22Rv1 (cell line): Measurements from ENCODE around the gene MROH2A.
A peak's percentile ranks its signal among the peaks of the same experiment; 100 is the strongest.
"Not testable (repeated sequence)": the region's sequence is repeated elsewhere in the genome, so short reads cannot be mapped to it uniquely, and the experiment has no call there.

ENCODE experiments used
- H3K27ac ChIP-seq: fragments of 450-650 bp; 2 replicates; pipeline ENCODE4 v1.5.1; 2017
- ZFX ChIP-seq: fragments of 450-650 bp; IDR thresholded peaks from 2 replicates; pipeline ENCODE4 v1.6.1; 2017; ENCODE audit warnings: antibody characterized with exemption, borderline replicate concordance
- TF ChIP-seq, protein P1 (sequence below): fragments of 450-650 bp; IDR thresholded peaks from 2 replicates; pipeline ENCODE4 v1.5.1; 2017; ENCODE audit warnings: mild to moderate bottlenecking

The MROH2A gene

DNA sequence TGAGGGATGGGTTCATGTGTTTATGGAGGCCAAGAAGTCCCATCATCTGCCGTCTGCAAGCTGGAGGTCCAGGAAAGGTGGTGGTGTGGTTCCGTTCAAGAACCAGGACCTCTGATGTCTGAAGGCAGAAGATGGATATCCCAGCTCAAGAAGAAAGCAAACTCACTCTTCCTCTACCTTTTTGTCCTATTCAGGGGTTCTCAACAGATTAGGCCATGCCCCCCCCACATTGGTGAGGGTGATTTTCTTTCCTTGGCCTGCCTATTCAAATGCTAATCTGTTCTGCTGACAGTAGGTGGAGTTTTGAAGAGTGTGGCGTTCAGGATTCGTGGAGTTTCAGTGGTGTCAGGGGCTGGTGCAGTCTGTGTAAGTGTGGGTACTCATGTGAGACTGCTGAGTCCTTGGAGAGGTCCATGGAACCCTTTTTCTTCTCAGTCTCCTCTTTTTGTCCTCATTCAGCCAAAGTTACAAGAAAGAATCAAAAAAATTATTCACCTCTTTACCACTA, 84.2 kb downstream of the MROH2A start:
- TF ChIP-seq ZFX = no peak
- TF ChIP-seq, protein P1, sequence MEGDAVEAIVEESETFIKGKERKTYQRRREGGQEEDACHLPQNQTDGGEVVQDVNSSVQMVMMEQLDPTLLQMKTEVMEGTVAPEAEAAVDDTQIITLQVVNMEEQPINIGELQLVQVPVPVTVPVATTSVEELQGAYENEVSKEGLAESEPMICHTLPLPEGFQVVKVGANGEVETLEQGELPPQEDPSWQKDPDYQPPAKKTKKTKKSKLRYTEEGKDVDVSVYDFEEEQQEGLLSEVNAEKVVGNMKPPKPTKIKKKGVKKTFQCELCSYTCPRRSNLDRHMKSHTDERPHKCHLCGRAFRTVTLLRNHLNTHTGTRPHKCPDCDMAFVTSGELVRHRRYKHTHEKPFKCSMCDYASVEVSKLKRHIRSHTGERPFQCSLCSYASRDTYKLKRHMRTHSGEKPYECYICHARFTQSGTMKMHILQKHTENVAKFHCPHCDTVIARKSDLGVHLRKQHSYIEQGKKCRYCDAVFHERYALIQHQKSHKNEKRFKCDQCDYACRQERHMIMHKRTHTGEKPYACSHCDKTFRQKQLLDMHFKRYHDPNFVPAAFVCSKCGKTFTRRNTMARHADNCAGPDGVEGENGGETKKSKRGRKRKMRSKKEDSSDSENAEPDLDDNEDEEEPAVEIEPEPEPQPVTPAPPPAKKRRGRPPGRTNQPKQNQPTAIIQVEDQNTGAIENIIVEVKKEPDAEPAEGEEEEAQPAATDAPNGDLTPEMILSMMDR = no peak

DNA sequence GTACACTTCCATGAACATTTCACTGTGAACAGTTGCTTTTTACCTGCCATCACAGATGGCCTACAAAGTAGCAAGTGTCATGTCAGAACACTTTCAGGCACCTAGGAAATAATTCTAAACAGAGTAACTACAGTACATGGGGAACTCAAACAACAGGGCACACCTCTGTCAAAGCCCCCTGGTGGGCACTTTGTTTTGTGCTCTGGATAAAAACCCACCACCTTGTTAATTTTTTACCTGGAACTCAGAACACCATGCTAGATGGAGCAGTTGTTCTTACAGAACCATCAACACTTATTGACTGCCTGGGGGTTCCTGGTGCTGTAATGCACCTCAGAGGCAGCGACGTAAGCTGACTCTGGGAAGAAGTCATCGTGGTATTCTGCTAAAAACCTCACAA, 87.7 kb downstream of the MROH2A start:
- TF ChIP-seq ZFX = no peak
- TF ChIP-seq, protein P1 = peak; percentile 28; the same call in 1 of the 2 replicates
- H3K27ac ChIP-seq = no peak overlapping the region

More for the DNA sequence above, 84.2 kb downstream of the MROH2A start:
- no peak overlapping the region for H3K27ac ChIP-seq

DNA sequence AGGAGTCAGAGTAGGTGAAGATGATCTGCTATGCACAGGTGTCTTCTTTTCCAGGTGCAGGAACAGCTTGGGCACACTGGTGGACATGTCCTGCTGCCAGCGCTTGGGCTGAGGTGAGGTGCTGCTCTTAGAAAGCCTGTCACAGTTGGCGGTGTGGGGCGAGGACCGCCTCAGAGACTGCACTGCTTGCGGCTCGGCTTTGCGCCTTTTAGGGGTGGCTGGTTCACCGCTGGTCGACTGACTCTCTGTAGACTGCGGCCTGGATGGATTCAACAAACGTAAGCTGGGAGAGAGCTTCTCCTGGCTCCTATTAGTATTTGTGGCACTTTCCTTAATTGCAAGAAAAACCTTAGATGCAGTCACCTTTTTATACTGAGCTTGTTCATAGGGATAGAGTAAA, 88.3 kb downstream of the MROH2A start:
- H3K27ac ChIP-seq = no peak overlapping the region
- no peak for TF ChIP-seq ZFX

DNA sequence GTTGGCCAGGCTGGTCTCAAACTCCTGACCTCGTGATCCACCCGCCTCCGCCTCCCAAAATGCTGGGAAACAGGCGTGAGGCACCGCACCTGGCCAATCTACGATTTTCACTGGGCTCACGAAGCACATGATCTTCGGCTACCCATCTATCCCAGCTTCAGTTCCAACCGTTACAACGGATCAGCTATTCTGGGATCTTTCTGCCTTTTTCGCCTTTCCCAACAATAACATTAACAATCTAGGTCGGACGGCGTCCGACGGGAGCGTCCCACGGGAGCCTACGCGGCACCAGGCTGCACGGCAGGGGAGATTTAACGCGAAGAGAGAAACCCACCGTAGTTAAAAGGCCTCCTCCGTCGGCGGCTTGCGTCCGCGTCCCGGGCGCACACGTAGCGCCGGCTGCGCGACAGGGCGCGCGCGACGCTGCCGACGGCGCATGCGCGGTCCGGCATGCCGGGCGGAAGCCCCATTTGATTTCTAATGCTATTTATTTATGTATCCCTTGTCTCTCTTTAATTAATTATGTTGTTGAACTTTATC, 89.9 kb downstream of the MROH2A start, which contains the start of gene MSL3B:
Gene MSL3B, minus strand, starts transcription at position 394 of the 540 bp plus-strand sequence.
- H3K27ac ChIP-seq = peak within 1 kb of the TSS; percentile 86

DNA sequence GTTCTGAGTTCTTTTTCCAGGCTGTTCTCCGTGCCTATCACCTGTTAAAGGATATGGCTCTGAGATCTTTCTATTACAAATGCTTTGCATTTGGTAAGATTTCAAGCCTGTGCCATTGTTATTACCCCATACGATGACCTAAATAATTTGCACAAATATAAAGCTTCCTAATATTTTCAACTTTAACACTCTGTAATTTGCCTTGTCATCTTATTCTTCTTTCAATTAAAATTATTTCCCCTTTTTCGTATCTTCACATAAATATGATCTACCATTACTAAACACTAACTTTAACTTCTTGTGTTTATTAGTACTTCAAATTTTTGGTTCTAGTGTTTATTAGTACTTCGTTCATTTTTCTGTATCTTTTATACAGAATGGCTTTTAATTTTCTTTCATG, 93.3 kb downstream of the MROH2A start:
- H3K27ac ChIP-seq = no peak overlapping the region
- TF ChIP-seq ZFX = no peak
- TF ChIP-seq, protein P1 = no peak

More for the DNA sequence above, 89.9 kb downstream of the MROH2A start, which contains the start of gene MSL3B:
- no peak for TF ChIP-seq ZFX
- TF ChIP-seq, protein P1 = no peak

DNA sequence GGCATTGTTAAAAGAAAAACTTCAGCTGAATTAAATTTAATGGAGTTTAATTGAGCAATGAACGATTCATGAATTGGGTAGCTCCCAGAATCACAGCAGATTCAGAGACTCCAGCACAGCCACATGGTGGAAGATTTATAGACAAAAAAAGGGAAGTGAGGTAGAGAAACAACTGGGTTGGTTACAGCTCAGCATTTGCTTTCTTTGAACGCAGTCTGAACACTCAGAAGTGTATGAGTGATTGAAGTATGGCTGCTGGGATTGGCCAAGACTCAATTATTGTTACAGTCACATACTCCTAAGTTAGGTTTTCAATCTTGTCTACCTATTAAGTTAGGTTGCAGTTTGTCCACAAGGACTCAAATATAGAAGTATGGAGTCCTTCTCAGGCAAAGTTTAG, 94.0 kb downstream of the MROH2A start:
- not testable (repeated sequence) for H3K27ac ChIP-seq

DNA sequence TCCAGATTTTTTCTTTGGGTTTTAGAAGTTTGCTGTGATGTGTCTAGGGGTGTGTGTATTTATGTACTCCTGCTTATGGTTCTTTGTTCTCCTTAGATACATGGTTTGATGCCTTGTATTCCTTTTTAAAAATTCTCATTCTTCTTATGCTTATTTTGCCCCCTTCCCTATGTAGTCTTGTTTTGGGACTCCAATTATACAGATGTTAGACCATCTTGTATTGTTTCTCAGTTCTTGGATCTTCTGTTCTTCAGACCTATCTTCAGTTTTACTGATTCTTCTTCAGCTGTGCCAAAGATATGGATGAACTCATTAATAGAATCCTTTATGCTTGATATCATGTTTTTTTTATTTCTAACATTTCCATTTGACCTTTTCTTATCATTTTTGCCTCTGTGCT, 104.2 kb downstream of the MROH2A start:
- no peak overlapping the region for H3K27ac ChIP-seq
- TF ChIP-seq, protein P1 = no peak
- no peak for TF ChIP-seq ZFX
